Measurements from ENCODE around the gene GRB14. TPM values are rescaled to one million over a fixed set of nuclear protein-coding genes. Genes with fewer than 3 reads are reported as not detected.

The GRB14 gene
- total RNA-seq, 1 donor from 2014 or later, result 1.8 TPM

DNA sequence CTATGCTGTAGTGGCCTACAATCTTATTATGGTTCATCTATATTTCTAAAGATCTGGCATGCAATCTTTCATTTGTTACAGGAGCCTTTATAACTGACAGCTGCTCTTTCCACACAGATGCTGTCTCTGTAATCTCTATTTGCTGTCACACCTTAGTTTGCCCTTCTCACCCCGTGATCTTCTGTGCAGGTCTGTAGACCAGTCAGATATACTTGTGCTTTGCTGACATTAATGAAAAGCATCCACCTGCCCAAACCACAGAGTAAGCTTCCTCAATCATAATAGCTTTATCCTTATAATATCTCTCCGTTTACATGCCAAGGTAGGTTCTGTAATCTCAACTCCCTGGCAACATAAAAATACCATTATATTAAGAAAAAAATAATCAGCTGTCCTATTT is 122.4 kb downstream of the GRB14 start:
- no peak overlapping the region for H3K4me3 ChIP-seq (ENCODE audit: low read depth, low read length)
- DNase-seq (ENCODE audit: low read depth), result no peak
- no peaks in the 10 kb centered on the region for H3K36me3 ChIP-seq (ENCODE audit: control insufficient read depth, insufficient read depth, low read length)
- no peak for FAIRE-seq
- TF ChIP-seq, protein P1, sequence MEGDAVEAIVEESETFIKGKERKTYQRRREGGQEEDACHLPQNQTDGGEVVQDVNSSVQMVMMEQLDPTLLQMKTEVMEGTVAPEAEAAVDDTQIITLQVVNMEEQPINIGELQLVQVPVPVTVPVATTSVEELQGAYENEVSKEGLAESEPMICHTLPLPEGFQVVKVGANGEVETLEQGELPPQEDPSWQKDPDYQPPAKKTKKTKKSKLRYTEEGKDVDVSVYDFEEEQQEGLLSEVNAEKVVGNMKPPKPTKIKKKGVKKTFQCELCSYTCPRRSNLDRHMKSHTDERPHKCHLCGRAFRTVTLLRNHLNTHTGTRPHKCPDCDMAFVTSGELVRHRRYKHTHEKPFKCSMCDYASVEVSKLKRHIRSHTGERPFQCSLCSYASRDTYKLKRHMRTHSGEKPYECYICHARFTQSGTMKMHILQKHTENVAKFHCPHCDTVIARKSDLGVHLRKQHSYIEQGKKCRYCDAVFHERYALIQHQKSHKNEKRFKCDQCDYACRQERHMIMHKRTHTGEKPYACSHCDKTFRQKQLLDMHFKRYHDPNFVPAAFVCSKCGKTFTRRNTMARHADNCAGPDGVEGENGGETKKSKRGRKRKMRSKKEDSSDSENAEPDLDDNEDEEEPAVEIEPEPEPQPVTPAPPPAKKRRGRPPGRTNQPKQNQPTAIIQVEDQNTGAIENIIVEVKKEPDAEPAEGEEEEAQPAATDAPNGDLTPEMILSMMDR (IDR thresholded peaks at IDR 0.05; ENCODE audit: insufficient read depth, low read length, severe bottlenecking), result no peak
- H3K27me3 ChIP-seq (ENCODE audit: control insufficient read depth, insufficient read depth, low read length), result no peaks in the 10 kb centered on the region

DNA sequence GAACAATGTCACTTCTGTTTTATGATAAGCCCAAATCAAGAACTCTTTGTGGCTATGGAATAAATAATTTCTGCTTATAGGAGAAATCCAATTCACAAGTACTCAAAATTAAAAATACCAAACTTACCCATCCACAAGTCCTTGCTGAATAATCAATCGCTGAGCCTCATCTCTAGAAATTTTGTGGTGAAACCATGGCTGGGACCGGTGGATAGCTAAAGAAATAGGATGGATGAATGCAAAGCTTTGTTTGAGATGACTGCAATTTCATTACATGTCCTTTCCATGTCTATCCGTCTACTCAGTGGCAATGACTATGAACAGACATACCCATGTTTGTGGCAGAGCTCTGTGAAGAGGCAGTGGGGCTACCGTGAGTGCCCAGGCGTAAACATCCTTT is 124.4 kb downstream of the GRB14 start:
- Histone ChIP-seq H3K27me3 (ENCODE audit: control insufficient read depth, insufficient read depth, low read length) (no peaks in the 10 kb centered on the region), H3K36me3 (ENCODE audit: control insufficient read depth, insufficient read depth, low read length) (no peaks in the 10 kb centered on the region), H3K4me3 (ENCODE audit: low read depth, low read length) (no peak overlapping the region)
- DNase-seq (ENCODE audit: low read depth) (no peak), FAIRE-seq (no peak)
- TF ChIP-seq, protein P1 (IDR thresholded peaks at IDR 0.05; ENCODE audit: insufficient read depth, low read length, severe bottlenecking), result no peak

DNA sequence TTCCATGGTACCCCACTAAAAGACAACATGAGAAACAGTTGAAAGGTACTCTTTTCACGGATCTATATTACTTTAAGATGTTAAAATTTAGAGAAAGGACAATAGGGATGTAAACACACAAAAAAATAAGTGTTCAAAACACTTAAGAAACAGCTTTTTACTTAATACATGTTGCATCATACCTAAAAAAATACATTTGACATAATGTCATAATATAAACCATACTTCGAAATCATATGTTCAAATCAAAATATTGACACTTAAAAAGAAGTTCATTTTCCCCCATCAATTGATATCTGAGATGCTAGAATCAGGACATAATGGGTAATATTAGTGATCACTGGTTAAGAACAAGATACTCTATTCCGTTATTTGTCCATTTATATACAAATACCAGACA is 124.9 kb downstream of the GRB14 start:
- H3K36me3 ChIP-seq (ENCODE audit: control insufficient read depth, insufficient read depth, low read length), result no peaks in the 10 kb centered on the region
- DNase-seq (ENCODE audit: low read depth) (no peak), FAIRE-seq (no peak)
- TF ChIP-seq, protein P1 (IDR thresholded peaks at IDR 0.05; ENCODE audit: insufficient read depth, low read length, severe bottlenecking), result no peak
- no peaks in the 10 kb centered on the region for H3K27me3 ChIP-seq (ENCODE audit: control insufficient read depth, insufficient read depth, low read length)
- no peak overlapping the region for H3K4me3 ChIP-seq (ENCODE audit: low read depth, low read length)

DNA sequence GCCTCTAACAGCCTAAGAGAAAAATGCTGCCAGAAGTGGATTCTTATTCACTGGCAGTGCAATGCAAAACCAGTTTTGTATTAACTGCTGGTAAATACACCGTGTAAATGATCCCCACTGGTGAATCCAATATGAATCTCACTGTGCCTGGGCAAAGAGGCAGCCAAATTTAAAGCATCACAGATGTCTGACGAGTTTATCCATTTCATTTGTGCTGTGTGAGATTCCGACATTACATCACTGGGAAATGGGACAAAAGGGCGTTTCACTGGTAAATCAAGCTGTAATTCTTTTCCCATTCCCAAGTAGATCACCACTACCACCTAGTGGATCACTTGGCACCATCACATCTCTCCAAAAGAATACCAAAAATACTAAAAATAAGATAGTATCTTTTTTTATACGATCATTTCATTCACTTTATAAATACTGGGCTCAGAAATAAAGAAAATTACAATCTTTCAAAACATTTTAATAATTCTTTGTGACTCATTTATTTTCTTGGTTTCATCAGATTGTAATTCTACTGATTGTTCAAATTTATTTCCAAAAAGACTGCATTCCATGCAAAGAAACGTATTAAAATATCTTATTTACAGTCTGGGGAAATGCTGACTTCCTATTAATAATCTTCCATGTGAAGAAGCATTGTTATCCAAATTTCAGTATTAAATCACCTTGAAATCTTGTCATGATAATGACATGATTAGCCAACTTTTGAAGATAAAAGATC is 125.6 kb downstream of the GRB14 start:
- Histone ChIP-seq H3K36me3 (ENCODE audit: control insufficient read depth, insufficient read depth, low read length) (no peaks in the 10 kb centered on the region), H3K27me3 (ENCODE audit: control insufficient read depth, insufficient read depth, low read length) (no peaks in the 10 kb centered on the region), H3K4me3 (ENCODE audit: low read depth, low read length) (no peak overlapping the region)
- FAIRE-seq (no peak), DNase-seq (ENCODE audit: low read depth) (peak; percentile 44)
- TF ChIP-seq, protein P1 (IDR thresholded peaks at IDR 0.05; ENCODE audit: insufficient read depth, low read length, severe bottlenecking), result peak; percentile 39

DNA sequence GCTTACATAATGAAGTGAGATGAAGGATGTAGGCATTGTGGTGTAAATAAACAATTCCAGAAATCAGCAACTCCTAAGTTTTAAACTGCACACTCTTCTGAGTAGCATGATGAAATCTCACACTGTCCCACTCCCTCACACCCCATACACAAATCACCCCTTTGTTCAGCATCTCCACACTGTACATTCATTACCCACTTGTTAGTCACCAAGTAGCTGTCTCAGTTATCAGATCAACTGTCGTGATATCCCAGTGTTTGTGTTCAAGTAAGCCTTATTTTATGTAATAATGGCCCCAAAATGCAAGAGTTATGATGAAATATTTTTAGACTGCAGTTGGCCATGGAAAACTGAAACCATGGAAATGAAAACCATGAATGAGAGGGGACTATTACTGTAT is 135.7 kb downstream of the GRB14 start:
- Histone ChIP-seq H3K4me3 (ENCODE audit: low read depth, low read length) (no peak overlapping the region), H3K27me3 (ENCODE audit: control insufficient read depth, insufficient read depth, low read length) (no peaks in the 10 kb centered on the region), H3K36me3 (ENCODE audit: control insufficient read depth, insufficient read depth, low read length) (no peaks in the 10 kb centered on the region)
- FAIRE-seq (no peak), DNase-seq (ENCODE audit: low read depth) (peak; percentile 3)
- TF ChIP-seq, protein P1 (IDR thresholded peaks at IDR 0.05; ENCODE audit: insufficient read depth, low read length, severe bottlenecking), result no peak

DNA sequence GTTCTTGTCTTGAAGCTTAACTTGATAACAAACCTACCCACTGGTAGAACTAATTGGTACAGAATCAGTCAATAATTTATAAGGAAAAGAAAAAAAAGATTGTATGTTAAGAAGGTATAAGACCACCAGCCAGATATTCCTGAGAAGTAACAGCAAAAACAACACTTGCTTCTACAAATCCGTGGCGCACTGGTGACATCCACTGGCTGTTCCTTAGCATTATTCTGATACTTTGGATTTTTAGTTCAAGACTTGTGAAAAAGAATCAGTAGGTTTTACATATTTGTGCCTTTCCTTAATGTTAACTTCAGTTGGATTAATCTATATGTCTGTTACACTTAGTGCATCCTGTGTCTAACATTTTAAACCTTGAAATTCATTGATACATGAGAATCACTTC is 141.8 kb downstream of the GRB14 start:
- Histone ChIP-seq H3K27me3 (ENCODE audit: control insufficient read depth, insufficient read depth, low read length) (no peaks in the 10 kb centered on the region), H3K4me3 (ENCODE audit: low read depth, low read length) (no peak overlapping the region), H3K36me3 (ENCODE audit: control insufficient read depth, insufficient read depth, low read length) (no peaks in the 10 kb centered on the region)
- TF ChIP-seq, protein P1 (IDR thresholded peaks at IDR 0.05; ENCODE audit: insufficient read depth, low read length, severe bottlenecking), result peak; percentile 21
- DNase-seq (ENCODE audit: low read depth), result peak; percentile 29
- no peak for FAIRE-seq
